Measurements from ENCODE around the gene GDI1. TPM values are rescaled to one million over a fixed set of nuclear protein-coding genes. Genes with fewer than 3 reads are reported as not detected.
A peak's percentile ranks its signal among the peaks of the same experiment; 100 is the strongest.

GDI1 gene
- polyA plus RNA-seq, 3 donors = 15.8 to 398 (median 21.3) TPM

DNA sequence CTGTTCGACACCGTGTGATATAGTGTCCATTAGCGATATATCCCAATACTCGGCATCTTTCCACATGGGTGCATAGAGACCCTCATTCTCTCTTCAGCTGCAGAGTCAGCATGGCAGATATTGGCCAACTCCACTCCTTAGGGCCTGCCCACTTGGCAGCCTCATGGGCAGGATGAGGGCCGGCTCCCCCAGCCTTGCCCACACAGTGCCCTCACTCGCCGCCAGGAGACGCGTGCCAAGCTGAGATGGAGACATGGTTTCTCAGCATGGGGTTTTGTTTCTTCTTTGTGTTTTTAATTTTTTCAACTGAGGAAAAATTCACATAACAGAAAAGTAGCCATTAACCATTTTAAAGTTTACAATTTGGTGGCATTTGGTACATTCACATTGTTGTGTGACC lies 15.9 kb downstream of the GDI1 start:
- H3K27me3 Mint-ChIP-seq (ENCODE audit: low read depth in 3 of 3) = peaks cover 8 to 23% (median 10%) of the 10 kb centered on the region in 3 donors
- Histone ChIP-seq H3K4me1 (ENCODE audit: control insufficient read depth in 1 of 2, insufficient read depth in 2 of 2, low read length in 2 of 2) (no peaks in the 10 kb centered on the region), H3K4me3 (replicated peaks in 1 of 3; ENCODE audit: low read depth in 2 of 3, low read length in 3 of 3) (no peak overlapping the region), H4K20me1 (ENCODE audit: insufficient read depth, low read length) (no peaks in the 10 kb centered on the region), H2AFZ (ENCODE audit: insufficient read depth, low read depth, low read length, poor library complexity, severe bottlenecking) (no peak overlapping the region), H3K79me2 (ENCODE audit: insufficient read depth, low read length) (no peaks in the 10 kb centered on the region), H3K9ac (ENCODE audit: insufficient read depth, low read length, poor library complexity, severe bottlenecking) (no peak overlapping the region), H3K4me2 (replicated peaks; ENCODE audit: extremely low read depth, low read length, poor library complexity, severe bottlenecking) (no peak overlapping the region), H3K36me3 (replicated peaks in 1 of 2; ENCODE audit: control insufficient read depth in 1 of 2, insufficient read depth in 2 of 2, low read length in 2 of 2) (peaks cover 36% of the 10 kb centered on the region in 2 donors), H3K27ac (ENCODE audit: low read depth in 1 of 2, low read length in 2 of 2) (no peak overlapping the region), H3K27me3 (ENCODE audit: control insufficient read depth in 2 of 2, insufficient read depth in 2 of 2, low read length in 2 of 2) (peaks cover 0 to 7% of the 10 kb centered on the region in 2 donors), H3K9me3 (replicated peaks in 1 of 2; ENCODE audit: control insufficient read depth in 1 of 2, insufficient read depth in 1 of 2, low read length in 2 of 2) (no peaks in the 10 kb centered on the region)
- H3K27ac Mint-ChIP-seq = no peak overlapping the region
- intact Hi-C loops (cut with micrococcal nuclease) = no loop called here
- peaks cover 0 to 10% (median 4%) of the 10 kb centered on the region in 7 donors for H3K9me3 Mint-ChIP-seq
- peaks cover 36 to 49% of the 10 kb centered on the region in 2 donors for H3K36me3 Mint-ChIP-seq
- H3K4me1 Mint-ChIP-seq = peaks cover 6% of the 10 kb centered on the region
- TF ChIP-seq, protein P1, sequence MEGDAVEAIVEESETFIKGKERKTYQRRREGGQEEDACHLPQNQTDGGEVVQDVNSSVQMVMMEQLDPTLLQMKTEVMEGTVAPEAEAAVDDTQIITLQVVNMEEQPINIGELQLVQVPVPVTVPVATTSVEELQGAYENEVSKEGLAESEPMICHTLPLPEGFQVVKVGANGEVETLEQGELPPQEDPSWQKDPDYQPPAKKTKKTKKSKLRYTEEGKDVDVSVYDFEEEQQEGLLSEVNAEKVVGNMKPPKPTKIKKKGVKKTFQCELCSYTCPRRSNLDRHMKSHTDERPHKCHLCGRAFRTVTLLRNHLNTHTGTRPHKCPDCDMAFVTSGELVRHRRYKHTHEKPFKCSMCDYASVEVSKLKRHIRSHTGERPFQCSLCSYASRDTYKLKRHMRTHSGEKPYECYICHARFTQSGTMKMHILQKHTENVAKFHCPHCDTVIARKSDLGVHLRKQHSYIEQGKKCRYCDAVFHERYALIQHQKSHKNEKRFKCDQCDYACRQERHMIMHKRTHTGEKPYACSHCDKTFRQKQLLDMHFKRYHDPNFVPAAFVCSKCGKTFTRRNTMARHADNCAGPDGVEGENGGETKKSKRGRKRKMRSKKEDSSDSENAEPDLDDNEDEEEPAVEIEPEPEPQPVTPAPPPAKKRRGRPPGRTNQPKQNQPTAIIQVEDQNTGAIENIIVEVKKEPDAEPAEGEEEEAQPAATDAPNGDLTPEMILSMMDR (IDR thresholded peaks at IDR 0.05) = no peak
- H3K4me3 Mint-ChIP-seq = no peak overlapping the region
- no CpG with 5 or more reads among the region's 9 CpGs for WGBS (ENCODE audit: insufficient coverage)
- no peak for DNase-seq

DNA sequence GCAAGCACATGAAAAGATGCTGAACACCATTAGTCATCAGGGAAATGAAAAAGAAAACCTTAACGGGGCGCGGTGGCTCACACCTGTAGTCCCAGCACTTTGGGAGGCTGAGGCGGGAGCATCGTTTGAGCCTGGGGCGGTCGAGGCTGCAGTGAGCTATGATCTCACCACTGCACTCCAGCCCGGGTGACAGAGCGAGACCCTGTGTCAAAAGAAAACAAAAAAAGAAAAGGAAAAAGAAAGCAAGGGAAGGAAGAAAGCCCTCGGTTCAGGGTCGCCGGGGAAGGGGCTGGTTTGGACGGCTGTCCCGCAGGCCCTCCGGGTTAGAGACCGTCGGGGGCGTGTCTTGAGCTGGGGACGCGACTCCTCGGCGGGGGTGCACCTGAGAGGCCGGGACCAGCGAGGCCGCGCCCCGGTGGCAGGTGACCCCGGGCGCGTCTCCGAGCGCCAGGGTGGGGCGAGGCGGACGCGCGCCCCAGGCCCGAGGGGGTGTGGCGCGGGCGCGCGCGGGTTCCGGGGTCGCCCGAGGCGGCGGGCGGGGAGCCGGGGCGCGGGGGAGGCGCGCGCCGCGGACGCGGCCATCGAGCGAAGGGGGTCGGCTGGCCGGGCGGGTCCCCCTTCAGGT lies 20.6 kb downstream of the GDI1 start:
- TF ChIP-seq, protein P1 (IDR thresholded peaks at IDR 0.05) = no peak
- H3K4me1 Mint-ChIP-seq = peaks cover 12% of the 10 kb centered on the region
- Histone ChIP-seq H3K9ac (ENCODE audit: insufficient read depth, low read length, poor library complexity, severe bottlenecking) (no peak overlapping the region), H3K4me1 (ENCODE audit: control insufficient read depth in 1 of 2, insufficient read depth in 2 of 2, low read length in 2 of 2) (peaks cover 6% of the 10 kb centered on the region in 2 donors), H3K36me3 (replicated peaks in 1 of 2; ENCODE audit: control insufficient read depth in 1 of 2, insufficient read depth in 2 of 2, low read length in 2 of 2) (peaks cover 0 to 6% of the 10 kb centered on the region in 2 donors), H3K27me3 (ENCODE audit: control insufficient read depth in 2 of 2, insufficient read depth in 2 of 2, low read length in 2 of 2) (peaks cover 0 to 12% of the 10 kb centered on the region in 2 donors), H3K27ac (ENCODE audit: low read depth in 1 of 2, low read length in 2 of 2) (no peak overlapping the region), H3K9me3 (replicated peaks in 1 of 2; ENCODE audit: control insufficient read depth in 1 of 2, insufficient read depth in 1 of 2, low read length in 2 of 2) (no peaks in the 10 kb centered on the region), H2AFZ (ENCODE audit: insufficient read depth, low read depth, low read length, poor library complexity, severe bottlenecking) (peak overlapping the region; percentile 29), H3K79me2 (ENCODE audit: insufficient read depth, low read length) (no peaks in the 10 kb centered on the region), H4K20me1 (ENCODE audit: insufficient read depth, low read length) (no peaks in the 10 kb centered on the region), H3K4me3 (replicated peaks in 1 of 3; ENCODE audit: low read depth in 2 of 3, low read length in 3 of 3) (peak overlapping the region; percentile 16 to 67 (median 32)), H3K4me2 (replicated peaks; ENCODE audit: extremely low read depth, low read length, poor library complexity, severe bottlenecking) (peak overlapping the region; percentile 67)
- H3K27me3 Mint-ChIP-seq (ENCODE audit: low read depth in 3 of 3) = peaks cover 11 to 29% (median 23%) of the 10 kb centered on the region in 3 donors
- WGBS (ENCODE audit: insufficient coverage) = under 1% methylated on average over 38 of the region's 65 CpGs
- H3K9me3 Mint-ChIP-seq = peaks cover 0 to 16% (median 4%) of the 10 kb centered on the region in 7 donors
- intact Hi-C loops (cut with micrococcal nuclease) = no loop called here
- peak overlapping the region in 4 of 7 donors; percentile 54 to 87 (median 82) for H3K27ac Mint-ChIP-seq
- no peak for DNase-seq
- peak overlapping the region; percentile 86 to 97 for H3K4me3 Mint-ChIP-seq
- H3K36me3 Mint-ChIP-seq = peaks cover 9 to 10% of the 10 kb centered on the region in 2 donors
